GM19452 (cell line): ENCODE results near the gene MRPL17.

Experiments used
- ATAC-seq: cut with Tn5 transposase; IDR thresholded peaks from one replicate; pipeline ENCODE4 v1.9.1; 2021; ENCODE audit not compliant: unreplicated experiment

Gene MRPL17

DNA sequence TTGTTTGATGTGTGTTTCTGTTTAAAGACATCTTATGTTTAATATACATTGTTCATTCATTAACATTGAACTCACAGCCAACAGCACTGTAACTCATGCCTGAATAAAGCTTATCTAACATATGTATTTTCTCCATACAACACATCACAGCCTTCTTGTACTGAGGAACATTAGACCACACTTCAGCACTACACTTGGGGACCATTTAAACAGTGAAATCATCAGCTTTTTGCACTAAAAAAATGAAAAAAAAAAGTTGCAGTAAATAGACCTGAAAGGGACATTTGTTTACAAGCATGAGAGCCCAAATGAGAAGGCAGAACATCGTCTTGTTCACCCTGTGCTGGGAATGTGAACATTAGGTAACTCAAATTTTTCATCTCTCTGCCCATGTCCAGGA is 48.6 kb downstream of the MRPL17 start:
- ATAC-seq = no peak

DNA sequence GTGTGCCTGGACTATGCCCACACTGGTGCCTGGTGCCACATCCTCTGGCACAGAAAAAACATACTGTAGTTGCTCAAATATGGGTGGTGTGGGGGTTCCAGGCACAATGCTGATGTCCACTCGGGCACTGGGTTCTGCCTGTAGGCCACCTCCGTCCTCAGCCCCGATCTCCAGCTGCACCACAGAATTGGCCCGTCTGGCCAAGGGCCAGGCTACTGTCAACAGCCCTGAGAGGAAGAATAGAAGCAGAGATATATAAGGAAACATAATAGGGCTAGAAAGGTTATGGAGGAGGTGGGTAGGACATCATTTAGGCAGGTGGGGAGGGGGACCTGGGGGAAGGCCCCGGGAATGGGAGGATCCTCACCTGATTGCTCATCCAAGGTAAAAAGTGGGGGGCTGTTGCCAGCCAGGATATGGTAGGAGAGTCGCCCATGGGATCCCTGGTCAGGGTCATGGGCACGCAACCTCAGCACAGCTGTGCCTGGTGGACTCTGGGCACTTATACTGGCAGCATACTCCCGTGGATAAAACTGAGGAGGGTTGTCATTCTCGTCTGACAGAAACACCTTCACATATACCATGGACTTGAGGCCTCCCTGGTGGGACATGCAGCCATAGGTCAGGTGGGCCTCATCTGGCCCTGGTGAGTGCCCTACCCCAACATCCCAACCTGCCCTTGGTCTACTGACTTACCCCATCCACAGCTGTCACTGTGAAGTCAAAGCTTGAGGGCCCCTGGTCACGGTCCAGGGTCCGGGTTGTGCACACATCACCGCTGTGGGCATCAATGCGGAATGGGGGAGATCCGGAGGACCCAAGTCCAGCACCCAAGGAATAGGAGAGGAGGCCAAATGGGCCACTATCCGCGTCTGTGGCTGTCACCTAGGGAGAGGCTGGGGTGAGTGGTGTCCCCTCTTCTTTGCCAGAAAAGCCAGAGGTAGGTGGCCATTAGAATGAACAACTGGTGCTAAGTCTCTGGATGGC is 49.4 kb downstream of the MRPL17 start:
- no peak for ATAC-seq

DNA sequence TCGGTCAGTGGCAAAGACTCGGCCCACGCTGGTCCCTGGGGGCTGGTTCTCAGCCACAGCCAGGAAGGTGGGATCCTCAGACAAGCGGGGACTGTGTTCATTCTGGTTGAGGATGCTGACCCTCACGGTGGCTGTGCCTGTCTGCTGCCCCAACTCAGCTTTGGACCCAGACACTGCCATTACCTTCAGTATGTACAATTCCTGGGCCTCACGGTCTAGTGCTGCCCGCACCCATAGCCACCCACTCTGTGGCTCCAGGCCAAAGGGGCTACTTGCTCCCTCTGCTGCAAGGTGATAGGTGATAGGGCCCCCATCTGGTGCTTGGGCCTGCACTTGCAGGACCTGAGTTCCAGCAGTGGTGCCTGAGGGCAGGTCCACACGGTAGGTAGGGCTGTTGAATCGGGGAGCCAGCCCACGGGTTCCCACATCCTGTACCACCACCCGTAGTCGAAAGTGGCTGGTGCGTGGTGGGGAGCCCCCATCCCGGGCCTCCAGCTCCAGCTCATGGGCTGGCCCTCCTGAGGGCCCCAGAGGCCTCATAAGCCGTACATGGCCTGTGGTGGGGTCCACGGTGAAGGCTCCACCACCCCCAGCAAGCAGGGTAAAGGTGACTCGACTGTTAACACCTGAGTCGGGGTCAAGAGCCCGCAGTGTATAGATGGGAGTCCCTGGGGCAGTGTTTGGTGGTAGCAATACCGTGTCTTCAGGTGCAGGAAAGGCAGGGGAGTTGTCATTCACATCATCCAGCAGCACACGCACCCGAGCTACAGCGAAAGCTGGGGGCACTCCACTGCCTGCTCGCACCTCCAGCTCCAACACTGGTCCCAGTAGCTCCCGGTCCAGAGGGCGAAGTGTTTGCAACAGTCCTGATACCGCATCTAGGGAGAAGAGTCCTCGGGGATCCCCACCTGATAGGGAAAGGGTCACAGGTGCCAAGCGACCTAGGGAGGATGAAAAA is 50.7 kb downstream of the MRPL17 start:
- ATAC-seq = no peak

DNA sequence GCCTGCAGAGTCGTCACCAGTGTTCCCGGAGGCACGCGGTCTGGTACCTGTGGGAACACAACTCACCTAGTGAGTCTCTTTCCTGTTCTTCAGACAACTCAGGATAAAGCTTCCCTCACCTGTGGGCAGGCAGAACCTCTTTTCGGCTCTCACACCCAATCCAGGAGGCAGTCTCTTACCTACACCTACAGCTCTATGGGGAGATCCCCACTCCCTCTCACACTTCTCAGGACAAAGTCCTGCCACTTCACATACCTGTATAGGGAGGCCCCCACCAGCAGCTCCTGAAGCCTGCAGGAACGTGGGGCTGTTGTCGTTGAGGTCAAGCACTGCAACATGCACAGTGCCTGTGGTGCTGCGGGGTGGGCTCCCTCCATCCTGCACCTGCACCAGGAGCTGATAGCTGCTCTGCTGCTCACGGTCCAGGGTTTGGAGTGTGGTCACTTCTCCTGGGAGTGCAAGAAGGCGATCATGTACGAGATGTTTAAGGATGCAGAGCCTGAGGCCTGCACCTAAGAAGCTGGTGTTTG is 51.7 kb downstream of the MRPL17 start:
- no peak for ATAC-seq

DNA sequence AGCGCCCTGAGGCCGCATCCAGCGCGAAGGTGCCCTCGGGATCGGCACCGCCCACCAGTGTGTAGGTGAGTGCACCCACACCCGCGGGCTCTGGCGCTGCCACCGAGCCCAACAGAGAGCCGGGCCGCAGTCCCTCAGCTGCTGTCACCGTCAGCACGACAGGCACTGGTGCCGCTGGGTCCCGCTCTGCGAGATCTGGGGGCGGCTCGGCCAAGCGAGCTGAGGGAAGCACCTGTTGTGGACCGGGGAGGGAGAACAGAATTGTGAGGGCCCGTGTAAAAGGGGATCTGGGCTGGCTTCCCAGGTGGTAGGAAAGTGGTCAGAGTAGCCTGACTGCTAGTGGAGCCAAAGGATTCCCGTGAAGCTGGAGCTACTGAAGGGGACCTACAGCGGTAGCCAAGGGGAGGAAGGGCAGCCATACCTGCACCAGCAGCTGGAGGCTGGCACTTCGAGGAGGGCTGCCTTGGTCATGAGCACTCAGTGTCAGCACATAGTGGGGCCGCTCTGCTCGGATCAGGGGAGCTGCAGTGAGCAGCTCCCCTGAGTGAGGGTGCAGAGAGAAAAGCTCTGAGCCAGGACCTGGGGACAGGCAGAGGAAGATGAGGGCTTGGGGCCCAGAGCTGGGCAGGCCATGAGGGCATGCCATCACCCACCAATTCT is 52.4 kb downstream of the MRPL17 start:
- ATAC-seq = no peak
